ENCODE data around the gene ASPG.

DNA sequence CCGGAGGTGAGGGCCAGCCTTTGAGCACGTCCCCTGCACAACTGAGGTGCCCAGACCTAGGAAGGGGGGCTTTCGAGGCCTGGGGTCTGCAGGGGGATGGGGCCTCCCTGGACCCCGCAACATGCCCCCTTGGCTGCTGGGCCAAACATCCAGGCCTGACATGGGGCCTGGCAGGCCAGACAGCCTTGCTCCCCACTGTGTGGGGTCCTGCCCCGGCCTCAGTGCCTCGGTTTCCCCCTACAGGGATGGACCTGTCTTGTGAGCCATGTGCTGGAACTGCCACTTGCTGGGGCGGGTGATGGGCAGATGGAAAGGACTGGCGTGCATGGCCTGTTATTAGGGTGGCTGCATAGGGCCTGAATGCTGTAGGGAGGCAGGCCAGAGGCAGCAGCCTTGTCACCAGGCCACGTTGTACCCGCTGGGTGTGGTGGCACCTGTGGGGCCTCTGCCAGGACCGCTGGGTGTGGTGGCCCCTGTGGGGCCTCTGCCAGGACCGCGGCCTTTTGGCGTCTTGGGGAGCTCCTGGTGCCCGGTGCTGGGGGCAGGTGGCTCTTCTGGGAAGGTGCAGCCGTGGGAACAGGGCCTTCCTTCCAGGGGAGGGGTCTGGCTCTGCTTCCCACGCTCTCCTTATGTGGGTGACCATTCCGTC, 20.4 kb downstream of the ASPG start:
- TF ChIP-seq ZFP30 (CRISPR knock-in tag; IDR thresholded peaks at IDR 0.05) (no peak), OSR1 (CRISPR knock-in tag; IDR thresholded peaks at IDR 0.05) (no peak), ARNTL (CRISPR knock-in tag; IDR thresholded peaks at IDR 0.05; ENCODE audit: borderline replicate concordance, low read depth) (no peak), ZNF8 (CRISPR knock-in tag; IDR thresholded peaks at IDR 0.05) (no peak), CSDC2 (CRISPR knock-in tag; IDR thresholded peaks at IDR 0.05) (no peak), ISL1 (CRISPR knock-in tag; IDR thresholded peaks at IDR 0.05) (no peak), RARB (CRISPR knock-in tag; IDR thresholded peaks at IDR 0.05) (no peak), PPARA (CRISPR knock-in tag; IDR thresholded peaks at IDR 0.05; ENCODE audit: borderline replicate concordance) (no peak), SNAI2 (CRISPR knock-in tag; IDR thresholded peaks at IDR 0.05) (no peak), ZC3H10 (CRISPR knock-in tag; IDR thresholded peaks at IDR 0.05) (no peak), BACH2 (CRISPR knock-in tag; IDR thresholded peaks at IDR 0.05; ENCODE audit: borderline replicate concordance) (no peak), ESRRG (CRISPR knock-in tag; IDR thresholded peaks at IDR 0.05) (no peak)
- TF ChIP-seq, protein P1, sequence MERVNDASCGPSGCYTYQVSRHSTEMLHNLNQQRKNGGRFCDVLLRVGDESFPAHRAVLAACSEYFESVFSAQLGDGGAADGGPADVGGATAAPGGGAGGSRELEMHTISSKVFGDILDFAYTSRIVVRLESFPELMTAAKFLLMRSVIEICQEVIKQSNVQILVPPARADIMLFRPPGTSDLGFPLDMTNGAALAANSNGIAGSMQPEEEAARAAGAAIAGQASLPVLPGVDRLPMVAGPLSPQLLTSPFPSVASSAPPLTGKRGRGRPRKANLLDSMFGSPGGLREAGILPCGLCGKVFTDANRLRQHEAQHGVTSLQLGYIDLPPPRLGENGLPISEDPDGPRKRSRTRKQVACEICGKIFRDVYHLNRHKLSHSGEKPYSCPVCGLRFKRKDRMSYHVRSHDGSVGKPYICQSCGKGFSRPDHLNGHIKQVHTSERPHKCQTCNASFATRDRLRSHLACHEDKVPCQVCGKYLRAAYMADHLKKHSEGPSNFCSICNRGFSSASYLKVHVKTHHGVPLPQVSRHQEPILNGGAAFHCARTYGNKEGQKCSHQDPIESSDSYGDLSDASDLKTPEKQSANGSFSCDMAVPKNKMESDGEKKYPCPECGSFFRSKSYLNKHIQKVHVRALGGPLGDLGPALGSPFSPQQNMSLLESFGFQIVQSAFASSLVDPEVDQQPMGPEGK (CRISPR knock-in tag; IDR thresholded peaks at IDR 0.05; ENCODE audit: borderline replicate concordance), result no peak
- TF ChIP-seq, protein P2, sequence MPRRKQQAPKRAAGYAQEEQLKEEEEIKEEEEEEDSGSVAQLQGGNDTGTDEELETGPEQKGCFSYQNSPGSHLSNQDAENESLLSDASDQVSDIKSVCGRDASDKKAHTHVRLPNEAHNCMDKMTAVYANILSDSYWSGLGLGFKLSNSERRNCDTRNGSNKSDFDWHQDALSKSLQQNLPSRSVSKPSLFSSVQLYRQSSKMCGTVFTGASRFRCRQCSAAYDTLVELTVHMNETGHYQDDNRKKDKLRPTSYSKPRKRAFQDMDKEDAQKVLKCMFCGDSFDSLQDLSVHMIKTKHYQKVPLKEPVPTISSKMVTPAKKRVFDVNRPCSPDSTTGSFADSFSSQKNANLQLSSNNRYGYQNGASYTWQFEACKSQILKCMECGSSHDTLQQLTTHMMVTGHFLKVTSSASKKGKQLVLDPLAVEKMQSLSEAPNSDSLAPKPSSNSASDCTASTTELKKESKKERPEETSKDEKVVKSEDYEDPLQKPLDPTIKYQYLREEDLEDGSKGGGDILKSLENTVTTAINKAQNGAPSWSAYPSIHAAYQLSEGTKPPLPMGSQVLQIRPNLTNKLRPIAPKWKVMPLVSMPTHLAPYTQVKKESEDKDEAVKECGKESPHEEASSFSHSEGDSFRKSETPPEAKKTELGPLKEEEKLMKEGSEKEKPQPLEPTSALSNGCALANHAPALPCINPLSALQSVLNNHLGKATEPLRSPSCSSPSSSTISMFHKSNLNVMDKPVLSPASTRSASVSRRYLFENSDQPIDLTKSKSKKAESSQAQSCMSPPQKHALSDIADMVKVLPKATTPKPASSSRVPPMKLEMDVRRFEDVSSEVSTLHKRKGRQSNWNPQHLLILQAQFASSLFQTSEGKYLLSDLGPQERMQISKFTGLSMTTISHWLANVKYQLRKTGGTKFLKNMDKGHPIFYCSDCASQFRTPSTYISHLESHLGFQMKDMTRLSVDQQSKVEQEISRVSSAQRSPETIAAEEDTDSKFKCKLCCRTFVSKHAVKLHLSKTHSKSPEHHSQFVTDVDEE (CRISPR knock-in tag; IDR thresholded peaks at IDR 0.05), result no peak
